Spleen (tissue), 11 donors: ENCODE results near the gene GATA6. TPM values are rescaled to one million over a fixed set of nuclear protein-coding genes. Genes with fewer than 3 reads are reported as not detected.

Source experiments
- DNase-seq: peaks from one replicate; pipeline ENCODE4 v3.0.0-alpha.2; 2020
- H3K27ac ChIP-seq, 8 donors: fragments of 200-600 bp; sonication (generic) in 7 of 8; 1 replicate in 4 of 8; 2 replicates in 4 of 8; pipeline versions ENCODE4 v1.5.0 to v1.8.0; 2016 to 2021; ENCODE audit warnings: inconsistent platforms in 4 of 8, mild to moderate bottlenecking in 4 of 8, moderate library complexity in 1 of 8
- H3K27me3 ChIP-seq, 7 donors: fragments of 200-600 bp; sonication (generic) in 6 of 7; replicated peaks in 1 of 7; 1 replicate in 4 of 7; 2 replicates in 3 of 7; pipeline versions ENCODE4 v1.5.0 to v1.8.0; 2016 to 2021; ENCODE audit warnings: inconsistent platforms in 3 of 7, mild to moderate bottlenecking in 1 of 7
- H3K36me3 ChIP-seq, 6 donors: fragments of 200-600 bp; sonication (generic) in 5 of 6; 1 replicate in 4 of 6; 2 replicates in 2 of 6; pipeline versions ENCODE4 v1.5.0 to v1.8.0; 2016 to 2021; ENCODE audit warnings: inconsistent platforms in 2 of 6
- H3K4me1 ChIP-seq, 6 donors: fragments of 200-600 bp; sonication (generic) in 5 of 6; 1 replicate in 3 of 6; 2 replicates in 3 of 6; pipeline versions ENCODE4 v1.5.0 to v1.8.0; 2016 to 2021; ENCODE audit warnings: inconsistent platforms in 3 of 6
- H3K4me3 ChIP-seq, 8 donors: fragments of 200-600 bp; sonication (generic) in 7 of 8; 1 replicate in 4 of 8; 2 replicates in 4 of 8; pipeline versions ENCODE4 v1.5.0 to v1.8.0; 2016 to 2021; ENCODE audit warnings: inconsistent platforms in 4 of 8, mild to moderate bottlenecking in 4 of 8, moderate library complexity in 2 of 8
- H3K9me3 ChIP-seq, 8 donors: fragments of 200-600 bp; sonication (generic) in 7 of 8; 1 replicate in 4 of 8; 2 replicates in 4 of 8; pipeline versions ENCODE4 v1.5.0 to v1.8.0; 2016 to 2021; ENCODE audit warnings: inconsistent platforms in 4 of 8
- POLR2AphosphoS5 ChIP-seq, 3 donors: sonication (generic); formaldehyde crosslinking; IDR thresholded peaks; one replicate each; pipeline ENCODE4 v1.5.1; 2017; ENCODE audit warnings: antibody characterized with exemption in 3 of 3
- WGBS, 5 donors: extraction: QIAGEN DNeasy Blood & Tissue Kit in 3 of 5; methylation state at CpG; one replicate each; pipeline versions ENCODE4 v1.1.5 to v1.1.7; 2013 to 2018; 5-methylcytosine and 5-hydroxymethylcytosine counted together
- intact Hi-C: fragments of 100-400 bp; cut with DNase I; formaldehyde crosslinking; loops from one replicate; pipeline ENCODE4 v1.15.0; 2023; ENCODE audit warnings: low total_unique reads
- polyA plus RNA-seq, 3 donors: library from polyadenylated mRNA; stranded (reverse); fragments of 200-250 nt; gene quantifications; one replicate each; pipeline ENCODE4 v1.2.1, GENCODE V29; 2013
- small RNA-seq, 4 donors: library from RNA; depleted of rRNA; stranded (forward); fragments of <200 nt; gene quantifications; one replicate each; pipeline ENCODE3, GENCODE V24; 2016
- total RNA-seq, 7 donors: library from RNA; depleted of rRNA in 3 of 7; stranded (reverse); fragments of >200 nt in 3 of 7; fragmentation: NEBNext Ultra II Directional in 4 of 7; extraction: Animal tissue kit (Norgen Biotek cat#: 25700) in 4 of 7; gene quantifications; one replicate each; pipeline versions ENCODE4 v1.1.0 to v1.2.1, GENCODE V29; 2016 to 2021
- donor health status: healthy with polysubstance abuse.
- donor health status: DM: no; HTN: no; CAD: no; lungs with moderate emphysema.
- donor health status: DM: no; HTN: no; CAD: no.
- donor health status: Bipolar disorder and iron deficiency.
- donor health status: healthy.
- donor health status: DM: no; HTN: no; CAD: no.
- donor health status: DM: yes; HTN: yes; CAD: no.

GATA6 gene
- total and polyA plus RNA-seq, 10 donors: 4.2 to 65.3 (median 34.8) TPM

DNA sequence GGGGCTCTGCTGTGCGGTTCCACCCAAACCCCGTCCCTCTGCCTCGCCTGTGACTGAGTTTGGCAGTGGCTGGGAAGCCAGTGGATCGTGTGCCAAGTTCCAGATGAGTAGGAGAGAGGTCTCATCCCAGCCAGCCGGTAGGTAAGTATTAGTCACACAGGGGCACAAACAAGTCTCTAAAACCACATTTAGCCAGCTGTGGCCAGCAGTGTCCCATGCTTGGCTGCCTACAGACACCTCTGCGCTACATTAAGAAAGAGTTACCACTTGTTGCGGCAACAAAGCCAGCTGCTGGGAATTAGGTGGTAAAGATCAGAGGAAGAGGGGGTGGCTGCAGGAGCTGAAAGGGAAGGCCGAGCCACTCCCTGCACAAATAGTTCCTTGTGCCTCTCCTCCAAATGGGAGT lies 81.2 kb downstream of the GATA6 start:
- no peaks in the 10 kb centered on the region for H3K9me3 ChIP-seq
- WGBS, 5 donors: 80 to 93% (median 86%) methylated on average over 8 of the region's 8 CpGs
- no peaks in the 10 kb centered on the region for H3K27me3 ChIP-seq
- DNase-seq: no peak
- H3K4me3 ChIP-seq: no peak overlapping the region
- no peaks in the 10 kb centered on the region for H3K36me3 ChIP-seq
- intact Hi-C loops: no loop called here
- TF ChIP-seq POLR2AphosphoS5 (IDR thresholded peaks at IDR 0.05): no peak
- H3K27ac ChIP-seq: no peak overlapping the region
- peaks cover 2 to 19% (median 8%) of the 10 kb centered on the region in 6 donors for H3K4me1 ChIP-seq

Small RNA genes within 50 kb of the gene (small RNA-seq; reads per million reads assigned to genes)
- 0 to 0.07 (median 0) reads per million in 4 donors for gene RNU6-702P
- 0 reads per million in 4 donors for gene RNU6ATAC20P

Other genes with a start within 250 kb of the GATA6 start
- gene CTAGE1, start 248.3 kb downstream of the GATA6 start, total RNA-seq: not detected
- gene CTAGE1, start 248.3 kb downstream of the GATA6 start, polyA plus RNA-seq: not detected